ENCODE results near the gene MCCC1.

- TF ChIP-seq POLR2A (IDR thresholded peaks at IDR 0.05), result no peak
- TF ChIP-seq CTCF (IDR thresholded peaks at IDR 0.05 in 4 of 5, conservative IDR thresholded peaks at IDR 0.05 in 1 of 5), result no peak
Measured at GRCh38 chr3:183008800-183009199, 90.5 kb downstream of the MCCC1 start.

Data from gastrocnemius medialis (tissue), 4 donors.